Gastroesophageal sphincter (tissue), 4 donors: Measurements from ENCODE around the gene ARFGAP1. TPM values are rescaled to one million over a fixed set of nuclear protein-coding genes. Genes with fewer than 3 reads are reported as not detected.

ENCODE experiments used
- ATAC-seq: fragments of 150-250 bp; one replicate; pipeline ENCODE4 v1.9.1; 2016; ENCODE audit warnings: mild to moderate bottlenecking, moderate library complexity
- H3K27ac ChIP-seq, 4 donors: fragments of 200-600 bp; sonication (generic) in 3 of 4; 1 replicate in 3 of 4; 2 replicates in 1 of 4; pipeline ENCODE4 v1.5.1; 2016 to 2019
- H3K27me3 ChIP-seq: fragments of 200-600 bp; sonication (generic); one replicate; pipeline ENCODE4 v1.5.1; 2019
- H3K36me3 ChIP-seq, 2 donors: fragments of 200-600 bp; sonication (generic); one replicate each; pipeline ENCODE4 v1.5.1; 2019; ENCODE audit warnings: control low read depth in 1 of 2
- H3K4me1 ChIP-seq, 3 donors: fragments of 200-600 bp; sonication (generic); 1 replicate in 2 of 3; 2 replicates in 1 of 3; pipeline ENCODE4 v1.5.1; 2016 to 2019; ENCODE audit warnings: control low read depth in 2 of 3
- H3K4me3 ChIP-seq, 2 donors: fragments of 200-600 bp; sonication (generic); one replicate each; pipeline ENCODE4 v1.5.1; 2019; ENCODE audit warnings: mild to moderate bottlenecking in 1 of 2, moderate library complexity in 1 of 2
- H3K9me3 ChIP-seq, 3 donors: fragments of 200-600 bp; sonication (generic); one replicate each; pipeline ENCODE4 v1.5.1; 2017 to 2019; ENCODE audit warnings: control low read depth in 2 of 3
- CTCF ChIP-seq, 4 experiments: fragments of 200-600 bp in 2 of 4; fragments of 450-650 bp in 2 of 4; sonication (generic) in 1 of 4; IDR thresholded peaks; one replicate each; pipeline ENCODE4 v1.5.1; 2017 to 2019; ENCODE audit warnings: antibody characterized with exemption in 4 of 4, mild to moderate bottlenecking in 2 of 4, moderate library complexity in 2 of 4
- EP300 ChIP-seq: sonication (generic); formaldehyde crosslinking; IDR thresholded peaks from one replicate; pipeline ENCODE4 v1.6.1; 2017; ENCODE audit warnings: antibody characterized with exemption, mild to moderate bottlenecking
- POLR2A ChIP-seq, 2 donors: fragments of 450-650 bp; IDR thresholded peaks; one replicate each; pipeline ENCODE4 v1.6.1; 2017; ENCODE audit warnings: antibody characterized with exemption in 2 of 2, mild to moderate bottlenecking in 2 of 2, moderate library complexity in 1 of 2
- POLR2AphosphoS5 ChIP-seq: sonication (generic); formaldehyde crosslinking; IDR thresholded peaks from one replicate; pipeline ENCODE4 v1.6.1; 2017; ENCODE audit warnings: antibody characterized with exemption
- WGBS, 2 donors: methylation state at CpG; one replicate each; pipeline ENCODE4 v1.1.5; 2018; ENCODE audit warnings: low coverage in 1 of 2; 5-methylcytosine and 5-hydroxymethylcytosine counted together
- total RNA-seq, 4 donors: library from RNA; depleted of rRNA; stranded (reverse); fragments of >200 nt; gene quantifications; one replicate each; pipeline ENCODE4 v1.1.0, GENCODE V29; 2016

ARFGAP1 gene
- total RNA-seq, 4 donors from 2014 or later, result 35.0 to 50.1 (median 45.2) TPM

DNA sequence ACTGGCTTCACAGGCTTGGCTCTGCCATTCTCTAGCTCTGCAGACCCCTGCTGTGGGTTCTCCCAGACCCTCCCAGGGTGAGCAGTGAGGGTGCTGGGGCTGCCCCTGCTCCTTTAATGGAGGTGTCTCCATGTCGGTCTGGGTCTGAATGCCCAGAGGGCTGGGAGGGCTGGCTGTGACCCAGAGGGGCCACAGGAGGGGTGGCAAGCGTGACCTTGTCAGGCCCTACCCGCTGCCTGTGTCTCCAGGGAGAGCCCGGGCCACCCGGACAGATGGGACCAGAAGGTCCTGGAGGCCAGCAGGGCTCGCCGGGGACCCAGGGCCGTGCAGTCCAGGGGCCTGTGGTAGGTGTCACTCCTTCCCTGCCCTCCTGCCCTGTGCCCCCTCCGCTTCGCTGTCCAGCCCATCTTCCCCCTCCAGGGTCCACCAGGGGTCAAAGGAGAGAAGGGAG is 52.4 kb downstream of the ARFGAP1 start:
- ATAC-seq, result no peak
- TF ChIP-seq POLR2AphosphoS5 (no peak), CTCF (IDR thresholded peaks at IDR 0.05) (no peak), EP300 (no peak), POLR2A (IDR thresholded peaks at IDR 0.05) (no peak)
- Histone ChIP-seq H3K27ac (no peak overlapping the region), H3K9me3 (no peaks in the 10 kb centered on the region), H3K4me3 (no peak overlapping the region), H3K4me1 (peaks cover 0 to 8% (median 0%) of the 10 kb centered on the region in 3 donors), H3K36me3 (no peaks in the 10 kb centered on the region), H3K27me3 (peaks cover 89% of the 10 kb centered on the region)
- no CpG with 5 or more reads among the region's 10 CpGs for WGBS, 2 donors

- Histone ChIP-seq H3K36me3 (no peaks in the 10 kb centered on the region), H3K4me1 (peaks cover 0 to 5% (median 0%) of the 10 kb centered on the region in 3 donors), H3K9me3 (no peaks in the 10 kb centered on the region), H3K27ac (no peak overlapping the region), H3K27me3 (peaks cover 89% of the 10 kb centered on the region), H3K4me3 (no peak overlapping the region)
- no peak for ATAC-seq
- TF ChIP-seq POLR2A (IDR thresholded peaks at IDR 0.05), result no peak
- WGBS, 2 donors, result no CpG with 5 or more reads among the region's 8 CpGs
Observed at GRCh38 chr20:63325554-63326313, 53.1 kb downstream of the ARFGAP1 start.

GRCh38 chr20:63326314-63327230 is 54.0 kb downstream of the ARFGAP1 start:
- TF ChIP-seq POLR2AphosphoS5 (no peak), CTCF (IDR thresholded peaks at IDR 0.05) (no peak), POLR2A (IDR thresholded peaks at IDR 0.05) (no peak), EP300 (no peak)
- ATAC-seq, result no peak
- Histone ChIP-seq H3K4me1 (no peaks in the 10 kb centered on the region), H3K27ac (no peak overlapping the region), H3K4me3 (no peak overlapping the region), H3K36me3 (no peaks in the 10 kb centered on the region), H3K27me3 (peaks cover 89% of the 10 kb centered on the region), H3K9me3 (peaks cover 0 to 5% (median 0%) of the 10 kb centered on the region in 3 donors)
- 40 to 80% methylated on average over 1 of the region's 15 CpGs for WGBS, 2 donors

GRCh38 chr20:63327231-63327745 is 54.7 kb downstream of the ARFGAP1 start:
- peaks cover 89% of the 10 kb centered on the region for H3K27me3 ChIP-seq
- no peak overlapping the region for H3K27ac ChIP-seq
- WGBS, 2 donors, result no CpG with 5 or more reads among the region's 8 CpGs

GRCh38 chr20:63328026-63328700 is 55.5 kb downstream of the ARFGAP1 start:
- Histone ChIP-seq H3K4me3 (no peak overlapping the region), H3K4me1 (no peaks in the 10 kb centered on the region), H3K9me3 (peaks cover 0 to 16% (median 0%) of the 10 kb centered on the region in 3 donors), H3K36me3 (no peaks in the 10 kb centered on the region), H3K27me3 (peaks cover 90% of the 10 kb centered on the region), H3K27ac (no peak overlapping the region)
- no peak for ATAC-seq
- 60 to 80% methylated on average over 1 to 2 of the region's 20 CpGs for WGBS, 2 donors
- TF ChIP-seq EP300, result no peak
- no peak for TF ChIP-seq CTCF (IDR thresholded peaks at IDR 0.05)
- no peak for TF ChIP-seq POLR2A (IDR thresholded peaks at IDR 0.05)
- TF ChIP-seq POLR2AphosphoS5, result no peak

More at GRCh38 chr20:63327231-63327745, 54.7 kb downstream of the ARFGAP1 start:
- no peak for ATAC-seq
- no peaks in the 10 kb centered on the region for H3K4me1 ChIP-seq
- H3K9me3 ChIP-seq, result peaks cover 0 to 12% (median 0%) of the 10 kb centered on the region in 3 donors
- H3K4me3 ChIP-seq, result no peak overlapping the region
- TF ChIP-seq POLR2A (IDR thresholded peaks at IDR 0.05) (no peak), EP300 (no peak), POLR2AphosphoS5 (no peak)
- H3K36me3 ChIP-seq, result no peaks in the 10 kb centered on the region
